Measurements from ENCODE around the gene RBM26.

RBM26 gene, protein sequence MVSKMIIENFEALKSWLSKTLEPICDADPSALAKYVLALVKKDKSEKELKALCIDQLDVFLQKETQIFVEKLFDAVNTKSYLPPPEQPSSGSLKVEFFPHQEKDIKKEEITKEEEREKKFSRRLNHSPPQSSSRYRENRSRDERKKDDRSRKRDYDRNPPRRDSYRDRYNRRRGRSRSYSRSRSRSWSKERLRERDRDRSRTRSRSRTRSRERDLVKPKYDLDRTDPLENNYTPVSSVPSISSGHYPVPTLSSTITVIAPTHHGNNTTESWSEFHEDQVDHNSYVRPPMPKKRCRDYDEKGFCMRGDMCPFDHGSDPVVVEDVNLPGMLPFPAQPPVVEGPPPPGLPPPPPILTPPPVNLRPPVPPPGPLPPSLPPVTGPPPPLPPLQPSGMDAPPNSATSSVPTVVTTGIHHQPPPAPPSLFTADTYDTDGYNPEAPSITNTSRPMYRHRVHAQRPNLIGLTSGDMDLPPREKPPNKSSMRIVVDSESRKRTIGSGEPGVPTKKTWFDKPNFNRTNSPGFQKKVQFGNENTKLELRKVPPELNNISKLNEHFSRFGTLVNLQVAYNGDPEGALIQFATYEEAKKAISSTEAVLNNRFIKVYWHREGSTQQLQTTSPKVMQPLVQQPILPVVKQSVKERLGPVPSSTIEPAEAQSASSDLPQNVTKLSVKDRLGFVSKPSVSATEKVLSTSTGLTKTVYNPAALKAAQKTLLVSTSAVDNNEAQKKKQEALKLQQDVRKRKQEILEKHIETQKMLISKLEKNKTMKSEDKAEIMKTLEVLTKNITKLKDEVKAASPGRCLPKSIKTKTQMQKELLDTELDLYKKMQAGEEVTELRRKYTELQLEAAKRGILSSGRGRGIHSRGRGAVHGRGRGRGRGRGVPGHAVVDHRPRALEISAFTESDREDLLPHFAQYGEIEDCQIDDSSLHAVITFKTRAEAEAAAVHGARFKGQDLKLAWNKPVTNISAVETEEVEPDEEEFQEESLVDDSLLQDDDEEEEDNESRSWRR

DNA sequence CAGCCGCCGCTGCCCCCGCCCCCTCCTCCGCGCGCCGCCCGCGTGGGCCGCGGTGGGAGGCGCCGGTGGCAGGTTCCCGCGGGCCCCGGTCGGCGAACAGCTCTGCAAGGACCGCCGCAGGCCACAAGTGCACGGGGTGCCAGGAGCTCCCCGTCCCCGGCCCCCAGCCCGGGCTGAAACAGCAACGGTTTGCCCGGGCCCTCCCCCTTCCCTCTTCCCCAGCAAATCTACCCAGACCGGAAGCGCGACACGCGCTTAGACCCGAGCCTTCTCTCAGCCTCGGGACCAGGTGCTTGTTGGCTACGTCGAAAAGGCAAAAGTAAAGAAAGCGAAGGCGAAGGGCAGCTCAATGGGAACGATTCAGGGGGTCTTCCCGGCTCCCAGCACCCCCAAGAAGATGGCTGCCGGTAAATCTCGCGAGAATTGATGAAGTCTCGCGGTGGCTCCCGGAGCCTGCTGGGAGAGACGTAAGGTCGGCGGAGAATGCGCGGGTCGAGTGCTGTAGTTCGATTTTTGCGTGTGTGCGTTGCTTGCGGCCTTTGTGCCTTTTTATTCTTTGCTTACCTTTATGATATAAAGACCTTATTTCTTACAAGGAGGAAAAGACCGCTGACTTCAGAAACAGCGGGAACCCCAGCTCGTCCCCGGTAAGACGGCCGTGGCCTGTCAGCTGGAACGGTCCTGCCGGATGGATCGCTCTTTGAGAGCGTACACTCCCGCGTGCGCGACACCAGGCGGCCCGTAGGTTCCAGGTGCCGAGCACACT is at the start of gene RBM26:
Gene RBM26, minus strand, starts transcription at position 425 of the 766 bp plus-strand sequence. CDS start 481 bp downstream, outside the sequence.
- TF ChIP-seq EZH2 (optimal IDR thresholded peaks at IDR 0.05; ENCODE audit: low read depth, low read length) (no peak), CTCF (IDR thresholded peaks at IDR 0.05; ENCODE audit: low read length) (no peak), EZH2phosphoT487 (IDR thresholded peaks at IDR 0.05; ENCODE audit: low read length) (no peak)
- Histone ChIP-seq H3K9me3 (replicated peaks; ENCODE audit: insufficient read depth, low read length) (no peaks in the 10 kb centered on the region), H3K36me3 (replicated peaks; ENCODE audit: insufficient read depth, low read length) (0 out of 2 replicates have a peak, but pooled peaks cover 4% of the 10 kb centered on the region), H3K79me2 (ENCODE audit: low read length) (peaks cover 67% of the 10 kb centered on the region), H3K27me3 (replicated peaks; ENCODE audit: insufficient read depth, low read length) (no peaks in the 10 kb centered on the region), H3K9ac (ENCODE audit: low read length) (peak within 1 kb of the TSS; percentile 92), H4K20me1 (ENCODE audit: insufficient read depth, low read length) (peaks cover 10% of the 10 kb centered on the region; the same call in 1 of the 2 replicates), H3K4me3 (ENCODE audit: low read length) (peak within 1 kb of the TSS; percentile 86), H3F3A (ENCODE audit: insufficient read depth, low read length) (peaks cover 3% of the 10 kb centered on the region; the same call in 1 of the 2 replicates), H3K9me2 (replicated peaks; ENCODE audit: insufficient read depth, low read length) (no peaks in the 10 kb centered on the region), H3K4me1 (ENCODE audit: low read length) (peaks cover 23% of the 10 kb centered on the region), H3K27ac (ENCODE audit: low read length) (peak within 1 kb of the TSS; percentile 81), H3K4me2 (ENCODE audit: low read depth, low read length) (peak within 1 kb of the TSS; percentile 85), H2AFZ (ENCODE audit: low read length) (peak within 1 kb of the TSS; percentile 78)
- peak; percentile 93 for DNase-seq

GRCh38 chr13:79455331-79455730 is 49.3 kb upstream of the RBM26 start:
- H3K9ac ChIP-seq (ENCODE audit: low read length) = no peak overlapping the region
- H3K27ac ChIP-seq (ENCODE audit: low read length) = no peak overlapping the region

More at GRCh38 chr13:79455331-79455730, 49.3 kb upstream of the RBM26 start:
- H3K4me3 ChIP-seq (ENCODE audit: low read length) = no peak overlapping the region
- H3K4me2 ChIP-seq (ENCODE audit: low read depth, low read length) = no peak overlapping the region
- no peaks in the 10 kb centered on the region for H3K9me2 ChIP-seq (replicated peaks; ENCODE audit: insufficient read depth, low read length)
- no peaks in the 10 kb centered on the region for H3K9me3 ChIP-seq (replicated peaks; ENCODE audit: insufficient read depth, low read length)
- H4K20me1 ChIP-seq (ENCODE audit: insufficient read depth, low read length) = no peaks in the 10 kb centered on the region
- H3K79me2 ChIP-seq (ENCODE audit: low read length) = no peaks in the 10 kb centered on the region
- H3F3A ChIP-seq (ENCODE audit: insufficient read depth, low read length) = no peaks in the 10 kb centered on the region
- TF ChIP-seq EZH2 (optimal IDR thresholded peaks at IDR 0.05; ENCODE audit: low read depth, low read length) = no peak
- no peak for TF ChIP-seq CTCF (IDR thresholded peaks at IDR 0.05; ENCODE audit: low read length)
- TF ChIP-seq EZH2phosphoT487 (IDR thresholded peaks at IDR 0.05; ENCODE audit: low read length) = no peak
- H3K4me1 ChIP-seq (ENCODE audit: low read length) = peaks cover 8% of the 10 kb centered on the region; the same call in 1 of the 2 replicates
- H3K27me3 ChIP-seq (replicated peaks; ENCODE audit: insufficient read depth, low read length) = no peaks in the 10 kb centered on the region
- no peak overlapping the region for H2AFZ ChIP-seq (ENCODE audit: low read length)
- H3K36me3 ChIP-seq (replicated peaks; ENCODE audit: insufficient read depth, low read length) = no peaks in the 10 kb centered on the region
- no peak for DNase-seq
